DND-41 (cell line): ENCODE measurements around the gene GJB4.

Source experiments
- ATAC-seq: fragments of 200-7000 bp; cut with Tn5 transposase; 3 replicates; pipeline ENCODE4 v1.9.1; 2021; ENCODE audit warnings: low read depth; ENCODE audit not compliant: insufficient read depth
- DNase-seq: peaks from one replicate; pipeline ENCODE4 v3.0.0-alpha.2; 2020
- H2AFZ ChIP-seq: 2 replicates; pipeline ENCODE4 v1.6.0; 2012; ENCODE audit warnings: low read depth, low read length
- H3K27ac ChIP-seq: 2 replicates; pipeline ENCODE4 v1.5.1; 2012; ENCODE audit warnings: low read length, inconsistent platforms
- H3K27me3 ChIP-seq: fragments of 200-600 bp; sonication (generic); 2 replicates; pipeline ENCODE4 v1.6.0; 2012; ENCODE audit warnings: low read length, mild to moderate bottlenecking, inconsistent platforms; ENCODE audit not compliant: insufficient read depth, poor library complexity
- H3K36me3 ChIP-seq: 2 replicates; pipeline ENCODE4 v1.5.1; 2012; ENCODE audit warnings: low read length, inconsistent platforms; ENCODE audit not compliant: insufficient read depth
- H3K4me1 ChIP-seq: 2 replicates; pipeline ENCODE4 v1.5.1; 2012; ENCODE audit warnings: mild to moderate bottlenecking, low read length; ENCODE audit not compliant: insufficient read depth
- H3K4me2 ChIP-seq: 2 replicates; pipeline ENCODE4 v1.6.0; 2012; ENCODE audit warnings: mild to moderate bottlenecking, moderate library complexity, low read length, inconsistent platforms; ENCODE audit not compliant: insufficient read depth
- H3K4me3 ChIP-seq, 2 experiments: fragments of 200-600 bp in 1 of 2; shearing (Covaris generic) in 1 of 2; 2 replicates each; pipeline ENCODE4 v1.5.1; 2012 to 2016; ENCODE audit warnings: inconsistent platforms in 2 of 2, low read length in 2 of 2, mild to moderate bottlenecking in 2 of 2, low read depth in 1 of 2, moderate library complexity in 1 of 2
- H3K79me2 ChIP-seq: 2 replicates; pipeline ENCODE4 v1.6.0; 2012; ENCODE audit warnings: low read length, inconsistent platforms; ENCODE audit not compliant: insufficient read depth
- H3K9ac ChIP-seq: 2 replicates; pipeline ENCODE4 v1.6.0; 2012; ENCODE audit warnings: low read depth, mild to moderate bottlenecking, inconsistent platforms, low read length, moderate library complexity
- H3K9me3 ChIP-seq: 2 replicates; pipeline ENCODE4 v1.5.1; 2012; ENCODE audit warnings: low read length, moderate library complexity, mild to moderate bottlenecking, inconsistent platforms; ENCODE audit not compliant: insufficient read depth, severe bottlenecking
- H4K20me1 ChIP-seq: 2 replicates; pipeline ENCODE4 v1.6.0; 2012; ENCODE audit warnings: low read length; ENCODE audit not compliant: insufficient read depth
- CTCF ChIP-seq: IDR thresholded peaks from 2 replicates; pipeline ENCODE4 v1.5.1; 2012; ENCODE audit warnings: borderline replicate concordance, low read length, moderate library complexity, mild to moderate bottlenecking; ENCODE audit not compliant: poor library complexity, severe bottlenecking; ENCODE audit errors: extremely low read depth
- EZH2 ChIP-seq: IDR thresholded peaks from 3 replicates; pipeline ENCODE4 v1.6.1; 2012; ENCODE audit warnings: borderline replicate concordance, low read depth, mild to moderate bottlenecking, moderate library complexity, low read length, inconsistent platforms; ENCODE audit not compliant: severe bottlenecking

Gene GJB4

GRCh38 chr1:34759503-34760357, at the start of gene GJB4:
GJB4 (plus strand) TSS chr1:34759740; CDS start chr1:34761255, 1,515 bp downstream.
- no peak within 1 kb of the TSS for H3K4me3 ChIP-seq
- H3K9ac ChIP-seq = no peak within 1 kb of the TSS
- H3K9me3 ChIP-seq = no peaks in the 10 kb centered on the region
- no peaks in the 10 kb centered on the region for H4K20me1 ChIP-seq
- H3K27ac ChIP-seq = no peak within 1 kb of the TSS
- H3K4me2 ChIP-seq = no peak within 1 kb of the TSS
- H3K27me3 ChIP-seq = no peaks in the 10 kb centered on the region
- DNase-seq (no peak), ATAC-seq (no peak)
- no peaks in the 10 kb centered on the region for H3K4me1 ChIP-seq
- TF ChIP-seq EZH2 (no peak), CTCF (no peak)
- H3K36me3 ChIP-seq = no peaks in the 10 kb centered on the region
- H3K79me2 ChIP-seq = no peaks in the 10 kb centered on the region
- no peak within 1 kb of the TSS for H2AFZ ChIP-seq

DNA sequence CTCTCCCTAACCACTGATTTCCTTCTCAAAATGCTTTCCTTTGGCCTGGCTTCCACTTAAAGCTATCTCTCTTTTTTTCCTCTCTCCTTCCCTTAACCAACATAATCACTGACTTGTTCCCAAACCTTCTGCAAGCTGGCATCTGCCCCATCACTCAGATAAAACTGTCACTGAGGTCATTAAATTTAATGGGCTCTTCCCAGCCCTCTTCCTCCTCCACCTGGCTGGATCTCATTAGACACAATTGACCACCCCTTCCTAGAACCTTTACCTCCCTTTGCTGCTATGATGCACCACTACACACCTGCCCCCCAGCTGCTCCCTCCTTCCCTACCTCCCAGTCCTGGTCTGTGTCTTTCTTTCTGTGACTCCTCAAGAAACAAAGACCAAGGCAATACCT, 48.7 kb upstream of the GJB4 start:
- ATAC-seq (no peak), DNase-seq (no peak)
- TF ChIP-seq EZH2 (no peak), CTCF (no peak)
- Histone ChIP-seq H3K4me1 (no peaks in the 10 kb centered on the region), H2AFZ (no peak overlapping the region), H4K20me1 (no peaks in the 10 kb centered on the region; the same call in 1 of the 2 replicates), H3K4me2 (no peak overlapping the region), H3K4me3 (no peak overlapping the region), H3K9ac (no peak overlapping the region), H3K36me3 (no peaks in the 10 kb centered on the region), H3K9me3 (no peaks in the 10 kb centered on the region), H3K27ac (no peak overlapping the region), H3K27me3 (peaks cover 11% of the 10 kb centered on the region), H3K79me2 (no peaks in the 10 kb centered on the region)

DNA sequence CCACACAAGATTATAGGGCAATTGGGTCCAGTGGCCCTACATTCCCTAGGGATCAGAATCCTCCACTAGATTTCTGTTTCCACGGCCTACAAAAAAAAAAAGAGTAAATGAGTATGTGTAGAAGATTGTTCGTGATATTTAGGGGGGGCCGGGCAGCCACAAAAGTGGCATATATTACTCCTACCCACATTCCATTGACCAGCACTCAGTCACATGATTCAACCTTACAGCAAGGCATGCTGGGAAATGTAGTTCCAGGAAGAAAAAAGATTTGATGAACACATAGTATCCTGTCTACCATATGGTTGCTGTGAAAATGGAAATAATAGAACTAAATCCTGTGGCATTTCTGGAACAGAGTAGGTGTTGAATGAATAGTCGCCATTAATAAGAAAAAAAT, 48.1 kb upstream of the GJB4 start:
- Histone ChIP-seq H3K79me2 (no peaks in the 10 kb centered on the region), H3K4me3 (no peak overlapping the region), H3K27me3 (peaks cover 11% of the 10 kb centered on the region), H3K4me2 (no peak overlapping the region), H4K20me1 (no peaks in the 10 kb centered on the region; the same call in 1 of the 2 replicates), H3K27ac (no peak overlapping the region), H2AFZ (no peak overlapping the region), H3K36me3 (no peaks in the 10 kb centered on the region), H3K4me1 (no peaks in the 10 kb centered on the region), H3K9me3 (no peaks in the 10 kb centered on the region), H3K9ac (no peak overlapping the region)
- TF ChIP-seq CTCF = no peak
- TF ChIP-seq EZH2 = no peak
- DNase-seq (no peak), ATAC-seq (no peak)
